HG03378 (cell line): ENCODE results near the gene NSRP1.
"Not testable (repeated sequence)": the region's sequence is repeated elsewhere in the genome, so short reads cannot be mapped to it uniquely, and the experiment has no call there.

Experiments
- ATAC-seq: cut with Tn5 transposase; IDR thresholded peaks from one replicate; pipeline ENCODE4 v1.9.1; 2021; ENCODE audit warnings: mild to moderate bottlenecking, moderate library complexity; ENCODE audit not compliant: unreplicated experiment

Gene NSRP1

GRCh38 chr17:30118635-30119034 lies 2.0 kb downstream of the NSRP1 start:
- not testable (repeated sequence) for ATAC-seq

DNA sequence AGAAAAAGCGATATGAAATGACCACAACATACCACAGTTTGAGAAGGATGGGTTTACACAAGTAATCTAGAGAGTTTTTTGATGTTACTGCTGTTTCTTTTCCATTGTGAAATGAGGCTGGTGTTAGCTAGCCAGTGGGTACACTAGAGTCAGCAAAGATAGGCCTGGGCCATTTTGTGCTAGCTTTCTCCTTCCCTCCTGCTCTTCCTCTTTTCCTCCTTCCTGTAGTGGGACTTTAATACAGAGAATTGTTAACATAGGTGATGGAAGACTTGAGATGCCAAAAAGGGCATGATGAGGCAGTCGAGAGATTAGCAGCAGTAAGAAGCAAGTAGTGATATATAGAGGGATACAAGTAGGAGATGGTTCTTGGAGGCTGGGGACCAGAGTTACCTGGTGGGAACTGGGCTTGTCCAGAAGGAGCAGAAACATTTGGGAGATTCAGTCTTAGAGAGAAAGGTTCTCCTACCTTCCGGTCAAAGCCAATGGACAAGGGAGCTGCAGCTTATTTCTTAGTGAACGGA lies 7.7 kb downstream of the NSRP1 start:
- no peak for ATAC-seq

DNA sequence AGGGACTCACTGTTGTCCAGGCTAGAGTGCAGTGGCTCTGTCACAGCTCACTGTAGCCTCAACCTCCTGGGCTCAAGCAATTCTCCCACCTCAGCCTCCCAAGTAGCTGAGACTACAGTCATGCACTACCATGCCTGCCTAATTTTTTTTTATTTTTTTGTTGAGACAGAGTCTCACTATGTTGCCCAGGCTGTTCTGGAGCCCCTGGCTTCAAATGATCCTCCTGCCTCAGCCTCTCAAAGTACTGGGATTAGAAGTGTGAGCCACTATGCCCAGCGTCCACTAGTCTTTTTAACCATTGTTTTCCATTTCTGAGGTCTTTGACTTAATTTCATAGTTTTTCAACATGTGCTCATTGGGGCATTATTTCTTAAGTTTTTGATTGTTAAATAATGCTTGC lies 13.5 kb downstream of the NSRP1 start:
- ATAC-seq, result no peak

DNA sequence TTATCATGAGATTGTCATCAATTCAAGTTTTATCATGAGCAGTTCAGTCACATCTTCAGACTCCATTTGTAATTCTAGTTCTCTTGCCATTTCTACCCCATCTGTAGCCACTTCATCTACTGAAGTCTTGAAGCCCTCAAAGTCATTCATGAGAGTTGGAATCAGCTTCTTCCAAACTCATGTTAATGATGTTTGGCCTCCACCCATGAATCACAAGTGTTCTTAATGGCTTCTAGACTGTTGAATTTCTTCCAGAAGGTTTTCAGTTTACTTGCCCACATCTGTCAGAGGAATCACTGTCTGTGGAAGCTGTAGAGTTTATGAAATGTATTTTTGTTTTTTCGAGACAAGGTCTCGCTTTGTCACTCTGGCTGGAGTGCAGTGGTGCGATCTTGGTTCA lies 16.0 kb downstream of the NSRP1 start:
- no peak for ATAC-seq

DNA sequence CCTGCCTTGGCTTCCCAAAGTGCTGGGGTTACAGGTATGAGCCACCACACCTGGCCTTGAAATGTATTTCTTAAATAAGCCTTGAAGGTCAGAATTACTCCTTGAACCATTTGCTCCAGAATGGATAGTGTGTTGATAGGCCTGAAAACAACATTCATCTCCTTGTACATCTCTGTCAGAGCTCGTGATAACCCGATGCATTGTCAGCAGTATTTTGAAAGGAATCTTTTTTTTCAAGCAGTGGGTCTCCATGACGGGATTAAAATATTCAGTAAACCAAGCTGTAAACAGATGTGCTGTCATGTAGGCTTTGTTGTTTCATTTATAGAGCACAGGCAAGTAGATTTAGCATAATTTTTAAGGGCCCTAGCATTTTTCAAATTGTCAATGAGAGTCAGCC lies 16.6 kb downstream of the NSRP1 start:
- no peak for ATAC-seq

DNA sequence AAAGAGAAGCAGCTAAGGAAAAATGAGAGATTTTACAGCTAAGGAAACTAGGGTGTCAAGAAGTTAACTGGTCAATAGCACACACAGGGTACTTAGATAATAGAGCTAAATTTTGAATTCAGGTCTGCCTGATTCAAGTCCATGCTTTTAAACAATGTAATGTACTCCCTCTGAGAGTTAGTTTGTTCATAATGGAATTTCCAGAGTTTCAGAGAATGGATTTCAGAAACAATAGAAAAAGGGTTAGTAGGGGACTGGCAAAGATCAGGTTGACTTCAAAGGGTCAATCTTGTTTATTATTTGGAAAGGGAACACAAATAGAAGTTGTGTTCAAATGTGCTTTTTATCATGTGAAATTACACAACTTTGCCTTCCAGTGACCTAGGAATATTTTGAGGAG lies 17.9 kb downstream of the NSRP1 start:
- ATAC-seq, result no peak

DNA sequence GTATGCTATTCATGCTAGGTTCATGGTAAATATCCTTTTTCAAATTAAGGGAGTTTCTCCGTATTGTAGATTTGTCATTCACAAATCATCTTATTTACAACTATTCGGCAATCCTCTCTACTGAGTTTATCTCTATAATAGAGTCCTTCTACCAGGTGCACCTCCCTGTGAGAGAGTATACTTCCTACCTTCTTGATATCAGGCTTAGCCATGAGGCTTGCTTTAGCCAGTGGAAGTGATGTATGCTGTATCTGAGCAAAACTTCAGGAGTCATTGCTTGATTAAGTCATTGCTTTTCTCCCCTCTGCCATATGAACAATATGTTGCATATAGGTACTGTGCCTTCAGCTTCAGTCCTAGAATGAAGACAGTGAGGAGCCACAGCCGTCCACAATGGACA lies 20.5 kb downstream of the NSRP1 start:
- no peak for ATAC-seq

GRCh38 chr17:30147860-30148259 lies 31.2 kb downstream of the NSRP1 start:
- ATAC-seq, result not testable (repeated sequence)

GRCh38 chr17:30148376-30148775 lies 31.8 kb downstream of the NSRP1 start:
- ATAC-seq, result no peak

GRCh38 chr17:30151471-30151870 lies 34.9 kb downstream of the NSRP1 start:
- no peak for ATAC-seq

DNA sequence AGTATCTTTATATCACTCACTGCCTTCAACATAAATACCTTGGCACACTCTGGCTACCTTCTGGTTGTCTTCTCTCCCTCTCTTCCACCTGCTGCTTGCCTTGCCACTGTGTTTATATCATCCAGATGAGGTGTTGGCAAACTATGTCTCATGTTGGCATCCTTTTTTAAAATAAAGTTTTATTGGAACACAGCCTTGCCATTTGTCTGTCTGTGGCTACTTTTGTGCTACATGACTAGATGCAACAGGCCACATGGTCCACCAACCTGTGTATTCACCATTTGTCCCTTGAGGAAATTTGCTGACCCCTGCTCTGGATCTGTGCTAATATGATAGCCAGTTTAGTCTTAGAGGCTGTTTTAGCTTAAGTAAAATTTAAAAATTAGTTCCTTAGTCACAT lies 36.8 kb downstream of the NSRP1 start:
- no peak for ATAC-seq

DNA sequence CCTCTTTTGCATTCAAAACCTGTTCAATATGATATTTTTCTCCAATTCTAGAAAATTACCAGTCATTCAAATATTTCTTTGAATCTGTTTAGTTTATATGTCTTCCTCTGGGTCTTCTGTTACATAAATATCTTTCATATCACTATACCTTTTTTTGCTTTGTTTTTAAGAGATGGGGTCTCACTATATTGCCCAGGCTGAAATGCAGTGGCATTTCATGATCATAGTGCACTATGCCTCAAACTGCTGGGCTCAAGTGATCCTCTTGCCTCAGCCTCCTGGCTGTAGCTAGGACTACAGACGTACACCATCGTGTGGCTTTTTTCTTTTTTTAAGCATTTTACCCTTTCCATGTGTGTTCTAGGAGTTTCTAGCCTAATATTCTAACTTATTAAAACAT lies 38.8 kb downstream of the NSRP1 start:
- ATAC-seq, result no peak

DNA sequence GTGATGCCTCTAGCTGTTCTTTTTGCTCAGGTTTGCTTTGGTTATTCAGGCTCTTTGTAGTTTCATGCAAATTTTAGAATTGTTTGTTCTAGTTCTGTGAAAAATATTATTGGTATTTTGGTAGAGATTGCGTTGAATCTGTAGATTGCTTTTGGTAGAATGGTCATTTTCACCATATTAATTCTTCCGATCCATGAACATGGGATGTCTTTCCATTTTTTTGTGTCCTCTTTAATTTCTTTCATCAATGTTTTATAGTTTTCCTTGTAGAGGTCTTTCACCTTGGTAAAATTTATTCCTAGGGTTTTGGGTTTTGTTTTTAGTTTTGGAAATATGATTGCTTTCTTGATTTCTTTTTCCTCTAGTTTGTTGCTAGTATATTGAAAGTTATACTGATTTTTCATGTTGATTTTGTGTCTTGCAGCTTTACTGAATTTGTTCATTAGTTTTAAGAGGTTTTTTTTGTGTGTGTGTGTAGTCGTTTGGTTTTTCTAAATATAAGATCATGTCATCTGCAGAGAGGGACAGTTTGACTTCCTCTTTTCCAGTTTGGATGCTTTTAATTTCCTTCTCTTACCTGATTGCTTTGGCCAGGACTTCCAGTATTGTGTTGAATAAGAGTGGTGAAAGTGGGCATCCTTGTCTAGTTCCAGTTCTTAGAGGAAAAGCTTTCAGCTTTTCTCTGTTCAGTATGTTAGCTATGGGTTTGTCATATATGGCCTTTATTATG lies 42.4 kb downstream of the NSRP1 start:
- no peak for ATAC-seq

- ATAC-seq, result no peak
These were observed 44.0 kb downstream of the NSRP1 start for GRCh38 chr17:30160419-30161172.

GRCh38 chr17:30161601-30162000 lies 45.0 kb downstream of the NSRP1 start:
- no peak for ATAC-seq

GRCh38 chr17:30164531-30164930 lies 47.9 kb downstream of the NSRP1 start:
- ATAC-seq, result no peak

GRCh38 chr17:30165147-30165546 lies 48.5 kb downstream of the NSRP1 start:
- ATAC-seq, result no peak

DNA sequence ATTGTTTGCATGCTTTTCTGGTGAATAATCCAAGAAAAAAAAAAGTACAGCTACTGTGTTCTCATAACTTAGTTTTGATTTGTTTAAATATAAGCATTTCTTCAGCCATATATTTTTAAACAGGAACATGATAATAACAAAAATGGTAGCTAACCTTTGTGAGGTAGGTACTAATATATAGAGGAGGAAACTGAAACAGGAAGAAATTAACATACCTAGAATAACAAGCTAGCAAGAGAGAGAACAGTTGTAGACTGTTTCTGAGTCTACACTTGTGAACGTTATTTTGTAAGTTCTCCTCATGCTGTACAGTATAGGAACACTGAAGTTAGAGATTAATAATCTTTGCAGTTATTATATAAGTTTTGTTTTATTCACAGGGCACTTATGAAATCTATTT lies 49.3 kb downstream of the NSRP1 start:
- ATAC-seq, result no peak

GRCh38 chr17:30170415-30170987 lies 53.9 kb downstream of the NSRP1 start:
- no peak for ATAC-seq

- ATAC-seq, result no peak
These were observed 55.9 kb downstream of the NSRP1 start for GRCh38 chr17:30172560-30172959.

DNA sequence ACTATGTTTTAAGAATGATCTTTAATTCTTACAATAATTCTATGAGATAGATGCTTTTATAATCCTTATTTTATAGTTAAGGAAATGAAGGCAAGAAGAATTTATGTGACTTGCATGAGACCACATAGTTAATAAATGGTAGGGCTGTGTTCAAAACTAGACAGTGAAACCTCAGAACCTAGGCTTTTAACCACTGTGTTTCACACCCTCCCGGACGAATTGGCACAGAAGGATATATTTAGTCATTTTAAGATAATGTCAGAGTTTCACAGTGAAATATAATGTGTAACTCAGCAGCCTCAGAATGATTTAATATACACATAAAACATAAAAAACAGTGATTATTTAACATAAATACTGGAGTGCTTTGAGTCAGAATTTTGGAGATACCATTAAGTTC lies 57.0 kb downstream of the NSRP1 start:
- peak; percentile 88 for ATAC-seq

GRCh38 chr17:30174556-30174955 lies 57.9 kb downstream of the NSRP1 start:
- no peak for ATAC-seq
